HG02885 (cell line): ENCODE measurements around the gene ZNF853.
"Not testable (repeated sequence)": the region's sequence is repeated elsewhere in the genome, so short reads cannot be mapped to it uniquely, and the experiment has no call there.

Experiments used
- ATAC-seq: cut with Tn5 transposase; IDR thresholded peaks from one replicate; pipeline ENCODE4 v1.9.1; 2021; ENCODE audit warnings: mild to moderate bottlenecking; ENCODE audit not compliant: unreplicated experiment, poor library complexity

ZNF853 gene

GRCh38 chr7:6650086-6650485 is 34.7 kb downstream of the ZNF853 start:
- ATAC-seq = no peak

DNA sequence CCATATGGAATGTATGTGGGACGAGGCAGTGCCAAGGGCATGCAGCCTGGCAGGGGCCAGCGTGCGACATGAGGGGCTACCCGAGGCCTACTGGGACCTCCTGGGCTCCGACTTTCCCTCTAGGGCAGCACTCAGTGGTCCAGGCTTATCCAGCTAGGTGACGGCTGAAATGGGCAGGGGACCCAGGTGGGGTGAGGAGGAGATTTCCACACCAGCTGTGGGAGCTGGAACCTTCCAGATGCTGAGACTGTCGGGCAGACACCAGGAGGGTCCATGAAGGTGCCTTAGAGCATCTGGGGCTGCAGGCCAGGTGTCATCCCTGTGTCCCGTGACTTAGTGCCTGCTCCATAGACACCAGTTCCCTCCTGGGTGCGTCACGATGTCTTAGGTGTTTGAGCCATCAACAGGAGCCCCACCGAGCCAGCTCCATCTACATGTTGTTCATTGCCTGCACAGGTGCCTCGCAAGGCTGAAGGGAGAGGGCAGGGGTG is 35.2 kb downstream of the ZNF853 start:
- no peak for ATAC-seq

DNA sequence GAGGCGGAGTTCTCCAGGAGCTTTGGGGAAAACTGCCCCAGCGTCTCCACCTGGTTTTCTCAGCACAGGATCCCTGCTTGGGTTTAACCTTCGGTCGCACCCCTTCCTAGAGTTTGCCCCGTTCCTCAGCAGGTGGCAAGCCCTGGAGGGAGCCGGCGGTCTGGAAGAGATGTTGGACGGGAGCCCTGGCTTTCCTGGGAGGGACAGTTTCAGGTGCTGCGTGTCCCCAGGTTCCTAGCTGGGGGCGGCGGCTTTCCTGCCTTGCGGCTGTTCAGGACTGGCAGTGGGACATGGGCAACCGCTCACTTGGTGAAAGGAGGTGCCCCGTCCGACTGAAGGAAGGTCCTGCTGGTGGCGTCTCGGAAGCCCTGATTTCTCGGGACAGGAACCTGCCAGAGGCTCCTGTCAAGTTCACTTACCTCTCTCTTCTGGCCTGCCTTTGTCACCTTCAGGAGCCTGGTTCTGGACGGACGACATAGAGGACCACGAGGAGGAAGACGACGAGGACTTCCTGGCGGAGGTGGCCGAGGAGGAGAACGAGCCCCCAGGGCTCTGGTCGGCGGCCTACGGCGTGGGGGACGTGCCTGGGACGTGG is 36.5 kb downstream of the ZNF853 start:
- ATAC-seq = no peak

GRCh38 chr7:6652446-6653011 is 37.1 kb downstream of the ZNF853 start:
- no peak for ATAC-seq

DNA sequence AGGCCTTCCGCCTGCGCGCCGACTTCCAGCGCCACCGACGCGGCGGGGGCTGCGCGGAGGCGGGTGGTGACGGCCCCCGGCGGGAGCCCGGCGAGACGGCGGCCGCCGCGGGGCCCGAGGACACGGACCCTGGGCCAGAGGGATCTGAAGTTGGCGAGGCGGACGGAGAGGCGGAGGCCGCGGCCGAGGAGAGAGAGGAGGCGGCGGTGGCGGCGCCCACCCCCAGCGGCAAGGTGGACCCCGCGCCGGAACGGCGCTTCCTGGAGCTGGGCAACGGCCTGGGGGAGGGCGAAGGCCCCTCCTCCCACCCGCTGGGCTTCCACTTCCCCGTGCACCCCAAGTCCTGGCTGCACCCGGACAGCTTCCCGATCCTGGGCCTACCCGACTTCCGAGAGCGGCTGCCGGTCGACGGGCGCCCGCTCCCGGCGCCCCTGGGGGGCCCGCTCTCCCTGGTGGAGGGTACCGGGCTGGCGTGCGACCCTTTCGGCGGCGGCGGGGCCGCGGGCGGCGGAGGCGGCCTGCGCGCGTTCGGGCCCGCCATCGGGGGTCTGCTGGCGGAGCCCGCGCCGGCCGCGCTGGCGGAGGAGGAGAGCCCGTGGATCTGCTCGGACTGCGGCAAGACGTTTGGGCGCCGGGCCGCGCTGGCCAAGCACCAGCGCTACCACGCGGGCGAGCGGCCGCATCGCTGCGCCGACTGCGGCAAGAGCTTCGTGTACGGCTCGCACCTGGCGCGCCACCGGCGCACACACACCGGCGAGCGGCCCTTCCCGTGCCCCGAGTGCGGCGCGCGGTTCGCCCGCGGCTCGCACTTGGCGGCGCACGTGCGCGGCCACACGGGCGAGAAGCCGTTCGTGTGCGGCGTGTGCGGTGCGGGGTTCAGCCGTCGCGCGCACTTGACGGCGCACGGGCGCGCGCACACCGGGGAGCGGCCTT is 37.9 kb downstream of the ZNF853 start:
- no peak for ATAC-seq

DNA sequence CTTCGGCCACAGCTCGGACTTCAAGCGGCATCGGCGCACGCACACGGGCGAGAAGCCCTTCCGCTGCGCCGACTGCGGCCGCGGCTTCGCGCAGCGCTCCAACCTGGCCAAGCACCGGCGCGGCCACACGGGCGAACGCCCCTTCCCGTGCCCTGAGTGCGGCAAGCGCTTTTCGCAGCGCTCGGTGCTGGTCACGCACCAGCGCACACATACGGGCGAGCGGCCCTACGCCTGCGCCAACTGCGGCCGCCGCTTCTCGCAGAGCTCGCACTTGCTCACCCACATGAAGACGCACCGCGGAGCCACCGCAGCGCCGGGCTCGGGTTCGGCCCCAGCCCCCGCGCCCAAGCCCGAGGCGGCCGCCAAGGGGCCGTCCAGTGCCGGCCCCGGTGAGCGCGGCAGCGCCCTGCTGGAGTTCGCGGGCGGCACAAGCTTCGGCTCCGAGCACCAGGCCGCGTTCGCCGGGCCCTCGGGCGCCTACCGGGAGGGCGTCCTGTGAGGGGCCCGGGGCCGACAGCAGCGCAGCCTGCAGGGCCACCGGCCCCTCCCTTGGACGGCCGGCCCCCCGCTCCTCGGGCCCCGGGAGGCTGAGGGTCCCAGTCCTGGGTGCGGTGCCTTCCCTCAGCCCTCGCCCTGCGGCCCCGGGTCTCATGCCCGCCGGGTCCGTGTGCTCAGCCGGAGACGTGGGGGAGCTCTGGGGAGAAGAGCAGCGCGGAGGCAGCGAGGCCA is 38.9 kb downstream of the ZNF853 start:
- ATAC-seq = no peak

DNA sequence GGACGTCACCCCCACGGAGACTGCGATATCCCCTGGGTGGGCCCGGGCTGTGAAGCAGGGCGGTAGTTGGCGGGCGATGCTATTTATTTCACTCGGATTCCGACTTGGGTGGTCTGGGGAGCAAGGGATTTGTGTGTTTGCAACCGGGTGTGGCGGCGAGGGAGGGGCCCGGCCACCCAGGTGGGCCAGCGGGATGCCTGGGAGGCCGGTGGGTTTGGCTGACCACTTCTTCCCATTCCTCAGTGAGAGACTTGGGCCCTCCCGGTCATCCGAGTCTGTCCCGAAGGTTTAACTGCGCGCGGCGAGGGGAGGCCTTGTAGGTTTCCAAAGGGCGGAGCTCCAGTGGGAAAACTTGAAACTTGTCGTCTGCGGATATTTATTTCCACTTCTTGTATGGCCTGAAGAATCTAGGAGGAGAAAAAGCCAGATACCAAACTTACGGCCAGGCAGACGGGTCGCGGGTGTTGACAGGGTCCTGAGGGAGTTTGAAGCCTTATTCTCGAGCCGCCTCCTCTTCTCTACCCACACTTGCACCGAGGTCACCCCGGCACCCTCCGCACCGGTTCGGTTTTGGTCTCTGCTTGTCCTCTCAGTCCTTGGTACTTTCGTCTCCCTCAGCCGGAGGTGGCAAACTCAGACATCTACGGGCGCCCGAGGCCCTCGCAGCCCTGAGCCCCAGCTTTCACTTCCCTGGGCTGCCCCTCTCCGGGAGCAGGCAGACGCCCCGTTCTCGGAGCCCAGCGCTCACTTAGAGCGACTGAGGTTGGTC is 39.6 kb downstream of the ZNF853 start:
- no peak for ATAC-seq

GRCh38 chr7:6655636-6656385 is 40.4 kb downstream of the ZNF853 start:
- no peak for ATAC-seq

DNA sequence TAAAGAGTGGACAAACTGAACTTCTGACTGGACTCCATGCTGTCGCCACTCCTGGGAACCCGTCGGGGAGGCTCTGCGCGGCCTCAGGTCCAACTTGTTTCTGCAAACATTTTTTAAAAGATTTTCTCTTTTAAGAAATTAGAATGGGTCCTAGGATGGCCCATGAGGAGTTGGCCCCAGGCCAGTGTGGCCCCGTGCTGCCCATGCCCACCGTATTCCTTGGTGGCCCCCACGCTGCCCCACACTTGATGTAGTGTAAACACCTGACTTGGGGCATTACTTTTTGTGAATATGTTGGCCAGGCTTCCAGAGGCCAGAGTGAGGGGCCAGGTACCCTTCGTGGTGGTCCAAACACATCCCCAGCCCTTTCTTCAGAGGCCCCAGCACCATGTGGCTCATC is 41.0 kb downstream of the ZNF853 start:
- ATAC-seq = no peak

GRCh38 chr7:6658618-6659345 is 43.4 kb downstream of the ZNF853 start:
- no peak for ATAC-seq

GRCh38 chr7:6670851-6671250 is 55.4 kb downstream of the ZNF853 start:
- not testable (repeated sequence) for ATAC-seq
